HEK293T (cell line): Measurements from ENCODE around the gene DCP1B.
A peak's percentile ranks its signal among the peaks of the same experiment; 100 is the strongest.

Experiments used
- CTCF ChIA-PET: fragments of 350-600 bp; formaldehyde crosslinking; extraction: SDS; loops from one replicate; lab custom pipeline; 2021; ENCODE audit warnings: antibody characterized with exemption, inconsistent platforms; lab: Yijun Ruan, JAX
- POLR2A ChIA-PET: fragments of 350-600 bp; formaldehyde crosslinking; extraction: SDS; loops from one replicate; lab custom pipeline; 2020; ENCODE audit warnings: antibody characterized with exemption, inconsistent platforms; lab: Yijun Ruan, JAX
- DNase-seq: peaks from one replicate; pipeline ENCODE4 v3.0.0; 2012; ENCODE audit warnings: mixed read lengths; ENCODE audit errors: extremely low spot score
- ARNT ChIP-seq: fragments of 450-650 bp; IDR thresholded peaks from 2 replicates; pipeline ENCODE4 v1.6.1; 2017; ENCODE audit warnings: mild to moderate bottlenecking
- BHLHE40 ChIP-seq: fragments of 450-650 bp; IDR thresholded peaks from 2 replicates; pipeline ENCODE4 v1.6.1; 2016; ENCODE audit warnings: mild to moderate bottlenecking, moderate library complexity, borderline replicate concordance
- CTBP1 ChIP-seq: fragments of 450-650 bp; IDR thresholded peaks from 2 replicates; pipeline ENCODE4 v1.6.1; 2016; ENCODE audit warnings: borderline replicate concordance
- ELF4 ChIP-seq: fragments of 450-650 bp; IDR thresholded peaks from 2 replicates; pipeline ENCODE4 v1.6.1; 2017; ENCODE audit warnings: antibody characterized with exemption
- FOXA1 ChIP-seq: fragments of 450-650 bp; IDR thresholded peaks from 2 replicates; pipeline ENCODE4 v1.6.1; 2016; ENCODE audit warnings: mild to moderate bottlenecking
- FOXK2 ChIP-seq: fragments of 450-650 bp; IDR thresholded peaks from 2 replicates; pipeline ENCODE4 v1.6.1; 2016; ENCODE audit warnings: mild to moderate bottlenecking
- FOXM1 ChIP-seq: fragments of 450-650 bp; IDR thresholded peaks from 2 replicates; pipeline ENCODE4 v1.6.1; 2017; ENCODE audit warnings: mild to moderate bottlenecking, borderline replicate concordance
- HDGF ChIP-seq: fragments of 450-650 bp; IDR thresholded peaks from 2 replicates; pipeline ENCODE4 v1.6.1; 2017; ENCODE audit warnings: antibody characterized with exemption, borderline replicate concordance
- L3MBTL2 ChIP-seq: fragments of 450-650 bp; conservative IDR thresholded peaks from 2 replicates; pipeline ENCODE4 v1.6.1; 2016; ENCODE audit warnings: mild to moderate bottlenecking
- LEF1 ChIP-seq: fragments of 450-650 bp; IDR thresholded peaks from 2 replicates; pipeline ENCODE4 v1.6.1; 2017; ENCODE audit warnings: mild to moderate bottlenecking, borderline replicate concordance
- NFRKB ChIP-seq: fragments of 450-650 bp; IDR thresholded peaks from 2 replicates; pipeline ENCODE4 v1.6.1; 2016; ENCODE audit warnings: mild to moderate bottlenecking, moderate library complexity
- SP1 ChIP-seq: fragments of 450-650 bp; IDR thresholded peaks from 2 replicates; pipeline ENCODE4 v1.6.1; 2017
- SUZ12 ChIP-seq: fragments of 450-650 bp; IDR thresholded peaks from 2 replicates; pipeline ENCODE4 v1.6.1; 2016; ENCODE audit warnings: mild to moderate bottlenecking
- TARDBP ChIP-seq: fragments of 450-650 bp; IDR thresholded peaks from 2 replicates; pipeline ENCODE4 v1.6.1; 2016
- ZNF384 ChIP-seq: fragments of 450-650 bp; IDR thresholded peaks from 2 replicates; pipeline ENCODE4 v1.6.1; 2016
- TF ChIP-seq, protein P1 (sequence below): fragments of 450-650 bp; IDR thresholded peaks from 2 replicates; pipeline ENCODE4 v1.6.1; 2016

The DCP1B gene

DNA sequence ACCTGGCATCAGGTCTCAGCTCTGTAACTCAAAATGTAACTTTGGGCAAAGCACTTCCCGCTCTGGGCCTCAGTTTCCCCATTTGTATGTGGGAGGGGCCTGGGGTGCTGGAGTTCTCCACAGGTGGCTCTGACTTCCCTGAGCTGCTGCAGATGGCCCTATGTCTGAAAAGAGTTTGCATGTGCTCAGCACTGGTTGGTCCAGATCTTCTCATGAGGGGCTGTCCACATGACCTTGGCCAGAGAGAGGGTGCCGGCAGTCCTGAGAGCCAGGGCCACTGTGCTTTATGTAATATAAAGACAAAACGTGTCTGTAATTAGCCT, 78.6 kb downstream of the DCP1B start:
- ChIA-PET CTCF (interaction anchor here (1.3 to 2.4 kb wide), 2 partner anchors 14 to 51 kb away, joined by 3 to 9 read pairs; no protein-coding TSS in a partner anchor), POLR2A (no interaction called here)
- no peak for DNase-seq
- TF ChIP-seq BHLHE40, result no peak
- TF ChIP-seq, protein P1, sequence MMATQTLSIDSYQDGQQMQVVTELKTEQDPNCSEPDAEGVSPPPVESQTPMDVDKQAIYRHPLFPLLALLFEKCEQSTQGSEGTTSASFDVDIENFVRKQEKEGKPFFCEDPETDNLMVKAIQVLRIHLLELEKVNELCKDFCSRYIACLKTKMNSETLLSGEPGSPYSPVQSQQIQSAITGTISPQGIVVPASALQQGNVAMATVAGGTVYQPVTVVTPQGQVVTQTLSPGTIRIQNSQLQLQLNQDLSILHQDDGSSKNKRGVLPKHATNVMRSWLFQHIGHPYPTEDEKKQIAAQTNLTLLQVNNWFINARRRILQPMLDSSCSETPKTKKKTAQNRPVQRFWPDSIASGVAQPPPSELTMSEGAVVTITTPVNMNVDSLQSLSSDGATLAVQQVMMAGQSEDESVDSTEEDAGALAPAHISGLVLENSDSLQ, result no peak
- TF ChIP-seq LEF1, result no peak
- TF ChIP-seq HDGF, result no peak
- TF ChIP-seq CTBP1, result no peak
- TF ChIP-seq L3MBTL2, result no peak
- TF ChIP-seq ELF4, result no peak
- no peak for TF ChIP-seq FOXA1
- TF ChIP-seq TARDBP, result no peak
- TF ChIP-seq FOXK2, result no peak
- TF ChIP-seq SP1, result no peak

DNA sequence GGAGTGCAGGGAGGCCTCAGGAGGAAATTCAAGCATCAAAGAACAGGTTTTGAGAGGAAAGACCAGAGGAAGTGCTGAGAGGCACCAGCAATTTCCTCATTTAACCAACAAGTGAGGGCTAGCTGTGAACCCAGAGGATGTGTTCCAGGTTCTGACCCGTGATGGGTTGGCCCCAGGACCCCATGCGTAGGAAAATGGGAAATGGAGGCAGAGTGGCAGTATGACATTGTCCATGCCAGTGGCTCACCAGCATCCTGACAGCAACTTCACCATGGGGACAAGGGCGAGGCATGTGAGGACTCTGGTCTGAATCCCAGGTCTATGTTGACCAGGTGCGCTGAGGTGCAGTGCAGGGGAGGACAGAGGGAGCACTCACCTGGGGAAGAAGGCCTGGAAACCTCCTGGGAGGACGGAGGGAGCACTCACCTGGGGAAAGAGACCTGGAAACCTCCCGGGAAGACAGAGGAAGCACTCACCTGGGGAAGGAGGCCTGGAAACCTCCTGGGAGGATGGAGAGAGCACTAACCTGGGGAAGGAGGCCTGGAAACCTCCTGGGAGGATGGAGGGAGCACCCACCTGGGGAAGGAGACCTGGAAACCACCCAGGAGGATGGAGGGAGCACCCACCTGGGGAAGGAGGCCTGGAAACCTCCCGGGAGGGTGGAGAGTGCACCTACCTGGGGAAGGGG, 79.1 kb downstream of the DCP1B start:
- DNase-seq, result no peak
- TF ChIP-seq ZNF384 (no peak), FOXM1 (no peak), BHLHE40 (no peak), HDGF (no peak), SUZ12 (no peak), FOXA1 (no peak), CTBP1 (no peak), FOXK2 (no peak), ARNT (no peak), ELF4 (no peak), LEF1 (no peak)
- TF ChIP-seq, protein P1, result no peak
- ChIA-PET POLR2A (no interaction called here), CTCF (interaction anchor here (1.3 to 2.4 kb wide), 2 partner anchors 15 to 51 kb away, joined by 3 to 9 read pairs; no protein-coding TSS in a partner anchor)

DNA sequence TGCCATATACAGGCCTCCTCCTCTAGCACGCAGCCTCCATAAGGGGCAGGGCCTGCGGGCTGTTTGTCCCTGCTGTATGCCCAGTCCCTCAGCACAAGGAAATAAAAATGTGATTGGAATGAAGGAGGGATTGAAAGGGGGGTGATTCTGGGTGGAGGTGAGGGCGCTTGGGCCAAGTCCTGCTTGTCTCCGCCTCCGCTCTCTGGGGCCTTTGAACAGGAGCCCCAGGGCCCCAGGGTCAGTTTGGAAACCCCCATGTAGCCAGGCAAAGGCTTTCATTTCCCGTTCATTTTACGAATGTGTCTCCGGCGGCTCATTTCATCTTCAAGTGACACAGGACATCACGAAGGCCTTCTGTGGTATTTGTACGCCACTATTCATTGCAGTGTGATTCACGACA, 81.3 kb downstream of the DCP1B start:
- ChIA-PET CTCF (no interaction called here), POLR2A (no interaction called here)
- no peak for TF ChIP-seq TARDBP
- TF ChIP-seq NFRKB, result no peak
- TF ChIP-seq HDGF, result no peak
- TF ChIP-seq CTBP1, result no peak
- no peak for TF ChIP-seq ZNF384
- no peak for TF ChIP-seq FOXM1
- DNase-seq, result no peak

DNA sequence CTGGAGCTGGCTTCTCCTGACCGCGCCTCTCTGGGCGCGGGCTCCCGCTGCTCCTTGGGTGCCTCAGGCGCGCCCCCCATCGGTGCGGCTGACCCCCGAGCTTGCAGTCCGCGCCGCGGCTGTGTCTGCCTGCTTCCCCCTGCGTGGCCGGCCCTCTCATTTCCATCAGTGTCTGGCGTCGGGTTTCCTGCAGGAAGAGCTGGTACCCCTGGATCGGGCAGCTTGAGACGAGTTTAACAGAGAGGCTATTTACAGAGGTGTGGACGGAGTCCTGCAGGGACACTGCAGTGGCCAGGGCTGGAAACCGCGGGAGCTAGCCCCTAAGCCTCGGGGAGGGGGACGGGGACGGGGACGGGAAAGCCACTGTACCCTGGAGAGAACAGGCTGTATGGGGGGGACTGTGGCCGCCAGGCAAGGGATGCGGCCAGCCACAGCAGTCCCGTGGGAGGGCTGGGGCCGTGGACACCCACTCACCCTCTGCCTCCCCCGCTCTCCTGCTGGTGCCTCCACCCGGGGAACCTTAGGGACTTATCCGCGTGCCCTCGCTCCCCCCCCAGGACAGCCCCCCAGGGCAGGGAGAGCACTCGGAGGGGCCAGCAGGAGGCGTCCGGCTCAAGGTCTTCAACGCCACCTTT, 82.1 kb downstream of the DCP1B start:
- TF ChIP-seq NFRKB (no peak), FOXA1 (no peak), FOXM1 (no peak), BHLHE40 (no peak), L3MBTL2 (no peak), SUZ12 (no peak), ZNF384 (no peak), CTBP1 (no peak), FOXK2 (no peak), SP1 (no peak), ELF4 (no peak), ARNT (no peak), HDGF (no peak), TARDBP (no peak), LEF1 (no peak)
- TF ChIP-seq, protein P1, result no peak
- ChIA-PET CTCF (interaction anchor here (1.2 kb wide), 1 partner anchor 18 kb away, joined by 3 read pairs; no protein-coding TSS in a partner anchor), POLR2A (no interaction called here)
- DNase-seq, result no peak

DNA sequence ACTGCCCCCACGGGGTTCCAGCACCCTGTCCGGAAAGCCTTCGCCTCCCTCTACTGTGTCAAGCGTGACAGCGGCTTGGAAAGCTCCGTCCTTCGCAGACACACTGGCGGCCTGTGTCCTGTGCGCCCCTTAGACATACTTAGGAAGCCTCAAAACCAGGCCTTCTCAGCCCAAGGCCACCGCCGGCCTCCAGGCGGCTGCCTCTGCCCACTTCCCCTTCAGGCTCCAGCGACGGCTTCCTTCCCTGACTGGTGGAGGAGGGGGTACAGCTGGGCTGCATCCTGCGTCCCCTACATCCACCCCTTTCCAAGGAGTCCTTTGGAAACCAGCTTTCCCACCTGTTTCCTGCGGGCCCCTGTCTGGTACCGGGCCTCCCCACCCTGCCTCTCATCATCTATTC, 83.3 kb downstream of the DCP1B start:
- ChIA-PET POLR2A (no interaction called here), CTCF (interaction anchor here (1.2 kb wide), 1 partner anchor 19 kb away, joined by 3 read pairs; no protein-coding TSS in a partner anchor)
- TF ChIP-seq, protein P1, result no peak
- TF ChIP-seq SUZ12, result no peak
- DNase-seq, result peak; percentile 1

DNA sequence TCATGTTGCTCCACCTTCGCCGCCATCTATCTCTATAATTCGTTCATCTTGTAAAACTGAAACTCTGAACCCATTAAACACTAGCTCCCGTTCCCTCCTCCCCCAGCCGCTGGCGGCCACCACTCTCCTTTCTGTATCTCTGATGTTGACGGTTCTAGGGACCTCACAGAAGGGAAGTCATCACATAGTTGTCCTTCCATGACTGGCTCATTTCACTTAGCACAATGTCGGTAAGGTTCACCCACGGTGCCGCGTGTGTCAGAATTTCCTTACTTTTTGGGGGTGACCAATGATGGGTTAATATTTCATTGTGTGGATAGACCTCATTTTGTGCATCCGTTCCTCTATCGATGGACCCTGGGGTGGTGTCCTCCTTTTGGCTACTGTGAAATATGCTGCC, 83.8 kb downstream of the DCP1B start:
- DNase-seq, result peak; percentile 3
- ChIA-PET CTCF (interaction anchor here (0.8 kb wide), 1 partner anchor 125 kb away, joined by 4 read pairs; no protein-coding TSS in a partner anchor), POLR2A (no interaction called here)
- TF ChIP-seq FOXA1, result no peak
- TF ChIP-seq SUZ12, result no peak
- no peak for TF ChIP-seq BHLHE40
- no peak for TF ChIP-seq LEF1
- TF ChIP-seq ARNT, result no peak
- no peak for TF ChIP-seq NFRKB
- no peak for TF ChIP-seq ELF4
- no peak for TF ChIP-seq FOXM1
- TF ChIP-seq TARDBP, result no peak
